NCI-H345 (cell line): Measurements from ENCODE around the gene DDR1.
A peak's percentile ranks its signal among the peaks of the same experiment; 100 is the strongest.
"Not testable (repeated sequence)": the region's sequence is repeated elsewhere in the genome, so short reads cannot be mapped to it uniquely, and the experiment has no call there.

ENCODE experiments used
- DNase-seq: peaks from one replicate; lab custom pipeline; 2025; lab: John Stamatoyannopoulos, UW

DDR1 gene

GRCh38 chr6:30883685-30884520 is at the start of gene DDR1:
Gene DDR1, plus strand, starts transcription at chr6:30884519. Its CDS starts 4,211 bp downstream, at chr6:30888730.
- peak; percentile 69 for DNase-seq

GRCh38 chr6:30834646-30835045 is 49.7 kb upstream of the DDR1 start:
- no peak for DNase-seq

- DNase-seq, result no peak
Observed at GRCh38 chr6:30835576-30835975, 48.7 kb upstream of the DDR1 start.

GRCh38 chr6:30836431-30836866 is 47.9 kb upstream of the DDR1 start:
- no peak for DNase-seq

GRCh38 chr6:30836957-30837356 is 47.4 kb upstream of the DDR1 start:
- DNase-seq, result no peak

- DNase-seq, result no peak
Observed at GRCh38 chr6:30837432-30837831, 46.9 kb upstream of the DDR1 start.

GRCh38 chr6:30837870-30838269 is 46.4 kb upstream of the DDR1 start:
- DNase-seq, result no peak

- DNase-seq, result no peak
Observed at GRCh38 chr6:30839671-30840070, 44.6 kb upstream of the DDR1 start.

GRCh38 chr6:30840084-30840934 is 44.0 kb upstream of the DDR1 start:
- DNase-seq, result no peak

- DNase-seq, result no peak
Observed at GRCh38 chr6:30840935-30841643, 43.2 kb upstream of the DDR1 start.

- no peak for DNase-seq
Observed at GRCh38 chr6:30841644-30842504, 42.4 kb upstream of the DDR1 start.

- DNase-seq, result no peak
Observed at GRCh38 chr6:30842754-30843610, 41.3 kb upstream of the DDR1 start.

GRCh38 chr6:30843611-30843998 is 40.7 kb upstream of the DDR1 start:
- DNase-seq, result no peak

GRCh38 chr6:30844118-30844535 is 40.2 kb upstream of the DDR1 start:
- DNase-seq, result no peak

- no peak for DNase-seq
Observed at GRCh38 chr6:30845183-30845582, 39.1 kb upstream of the DDR1 start.

- no peak for DNase-seq
Observed at GRCh38 chr6:30847421-30847970, 36.8 kb upstream of the DDR1 start.

GRCh38 chr6:30847971-30848436 is 36.3 kb upstream of the DDR1 start:
- no peak for DNase-seq

- no peak for DNase-seq
Observed at GRCh38 chr6:30849903-30850651, 34.2 kb upstream of the DDR1 start.

GRCh38 chr6:30852459-30852858 is 31.9 kb upstream of the DDR1 start:
- not testable (repeated sequence) for DNase-seq
